Muscle layer of duodenum (tissue), 2 donors: ENCODE data around the gene AP5S1.

Experiments used
- H3K27ac ChIP-seq: one replicate; pipeline ENCODE4 v1.7.0; 2013; ENCODE audit warnings: mild to moderate bottlenecking, low read length
- H3K27me3 ChIP-seq: one replicate; pipeline ENCODE4 v1.7.0; 2013; ENCODE audit warnings: low read depth, mild to moderate bottlenecking, control low read depth, low read length
- H3K36me3 ChIP-seq, 2 donors: one replicate each; pipeline ENCODE4 v1.7.0; 2013; ENCODE audit warnings: low read length in 2 of 2, control low read depth in 1 of 2, mild to moderate bottlenecking in 1 of 2; ENCODE audit not compliant: insufficient read depth in 2 of 2, control insufficient read depth in 1 of 2
- H3K4me1 ChIP-seq, 2 donors: one replicate each; pipeline ENCODE4 v1.7.0; 2013; ENCODE audit warnings: low read length in 2 of 2, mild to moderate bottlenecking in 2 of 2, control low read depth in 1 of 2, moderate library complexity in 1 of 2; ENCODE audit not compliant: insufficient read depth in 2 of 2, control insufficient read depth in 1 of 2
- H3K4me3 ChIP-seq, 2 donors: one replicate each; pipeline ENCODE4 v1.7.0; 2013; ENCODE audit warnings: low read length in 2 of 2, low read depth in 1 of 2, mild to moderate bottlenecking in 1 of 2
- H3K9me3 ChIP-seq, 2 donors: one replicate each; pipeline ENCODE4 v1.7.0; 2013; ENCODE audit warnings: low read length in 2 of 2, control low read depth in 1 of 2, mild to moderate bottlenecking in 1 of 2; ENCODE audit not compliant: control insufficient read depth in 1 of 2
- donor health status: healthy.

Gene AP5S1

DNA sequence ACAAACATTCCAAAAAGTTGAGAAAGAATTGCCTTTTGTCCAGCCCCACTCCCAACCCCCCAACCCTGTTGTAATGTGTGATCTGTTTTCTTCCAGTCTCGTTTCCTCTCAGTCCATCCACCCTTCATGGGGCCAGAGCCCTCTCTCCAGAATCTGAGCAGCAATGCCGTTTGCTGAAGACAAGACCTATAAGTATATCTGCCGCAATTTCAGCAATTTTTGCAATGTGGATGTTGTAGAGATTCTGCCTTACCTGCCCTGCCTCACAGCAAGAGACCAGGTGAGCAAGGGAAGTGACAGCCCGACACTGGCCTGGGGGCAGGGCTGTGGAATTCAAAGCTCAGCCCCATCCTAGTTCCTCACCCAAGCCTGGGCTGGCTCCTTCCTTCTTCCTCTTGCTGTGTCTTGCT is 34.1 kb downstream of the AP5S1 start:
- Histone ChIP-seq H3K27ac (no peak overlapping the region), H3K27me3 (no peaks in the 10 kb centered on the region), H3K36me3 (peaks cover 14 to 29% of the 10 kb centered on the region in 2 donors), H3K4me3 (no peak overlapping the region), H3K4me1 (no peaks in the 10 kb centered on the region), H3K9me3 (no peaks in the 10 kb centered on the region)

DNA sequence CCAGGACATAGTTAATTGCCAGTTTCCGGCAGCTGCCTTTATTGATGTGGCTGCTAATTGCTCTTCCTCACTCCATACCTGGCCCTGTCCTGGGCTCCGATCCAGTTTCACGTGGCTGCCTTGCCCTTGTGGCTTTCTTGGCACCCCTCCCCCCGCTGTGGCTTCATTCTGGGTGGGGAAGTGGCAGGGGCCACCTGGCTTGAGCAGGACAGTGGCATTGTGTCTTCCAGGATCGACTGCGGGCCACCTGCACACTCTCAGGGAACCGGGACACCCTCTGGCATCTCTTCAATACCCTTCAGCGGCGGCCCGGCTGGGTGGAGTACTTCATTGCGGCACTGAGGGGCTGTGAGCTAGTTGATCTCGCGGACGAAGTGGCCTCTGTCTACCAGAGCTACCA is 37.1 kb downstream of the AP5S1 start:
- no peaks in the 10 kb centered on the region for H3K27me3 ChIP-seq
- no peaks in the 10 kb centered on the region for H3K4me1 ChIP-seq
- peaks cover 22 to 52% of the 10 kb centered on the region in 2 donors for H3K36me3 ChIP-seq
- no peak overlapping the region for H3K4me3 ChIP-seq
- no peak overlapping the region for H3K27ac ChIP-seq
- H3K9me3 ChIP-seq: no peaks in the 10 kb centered on the region

DNA sequence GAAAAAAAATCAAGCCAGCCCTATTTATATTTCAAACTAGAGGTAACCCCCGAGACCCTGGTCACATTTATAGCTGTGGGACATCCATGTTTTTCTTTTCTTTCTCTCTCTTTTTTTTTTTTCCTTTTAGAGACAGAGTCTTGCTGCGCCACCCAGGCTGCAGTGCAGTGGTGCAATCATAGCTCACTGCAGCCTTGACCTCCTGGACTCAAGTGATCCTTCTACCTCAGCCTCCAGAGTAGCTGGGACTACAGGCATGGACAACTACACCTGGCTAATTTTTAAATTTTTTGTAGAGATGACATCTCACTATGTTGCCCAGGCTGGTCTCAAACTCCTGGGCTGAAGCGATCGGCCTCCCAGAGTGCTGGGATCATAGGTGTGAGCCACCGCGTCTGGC is 38.3 kb downstream of the AP5S1 start:
- H3K4me1 ChIP-seq: no peaks in the 10 kb centered on the region
- H3K27me3 ChIP-seq: no peaks in the 10 kb centered on the region
- H3K9me3 ChIP-seq: no peaks in the 10 kb centered on the region
- peaks cover 35 to 65% of the 10 kb centered on the region in 2 donors for H3K36me3 ChIP-seq
- H3K4me3 ChIP-seq: no peak overlapping the region
- no peak overlapping the region for H3K27ac ChIP-seq

DNA sequence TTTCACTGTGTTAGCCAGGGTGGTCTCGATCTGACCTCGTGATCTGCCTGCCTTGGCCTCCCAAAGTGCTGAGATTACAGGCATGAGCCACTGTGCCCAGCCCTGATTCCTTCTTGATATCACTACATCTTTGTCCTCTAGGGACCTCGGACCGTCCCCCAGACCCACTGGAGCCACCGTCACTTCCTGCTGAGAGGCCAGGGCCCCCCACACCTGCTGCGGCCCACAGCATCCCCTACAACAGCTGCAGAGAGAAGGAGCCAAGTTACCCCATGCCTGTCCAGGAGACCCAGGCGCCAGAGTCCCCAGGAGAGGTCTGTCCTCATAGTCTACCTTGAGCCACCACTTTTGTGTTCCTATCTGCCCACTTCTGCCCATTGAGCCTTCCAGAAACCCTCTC is 40.8 kb downstream of the AP5S1 start:
- H3K36me3 ChIP-seq: peaks cover 48 to 85% of the 10 kb centered on the region in 2 donors
- H3K27ac ChIP-seq: no peak overlapping the region
- no peaks in the 10 kb centered on the region for H3K27me3 ChIP-seq
- H3K4me1 ChIP-seq: no peaks in the 10 kb centered on the region
- H3K9me3 ChIP-seq: no peaks in the 10 kb centered on the region
- no peak overlapping the region for H3K4me3 ChIP-seq

DNA sequence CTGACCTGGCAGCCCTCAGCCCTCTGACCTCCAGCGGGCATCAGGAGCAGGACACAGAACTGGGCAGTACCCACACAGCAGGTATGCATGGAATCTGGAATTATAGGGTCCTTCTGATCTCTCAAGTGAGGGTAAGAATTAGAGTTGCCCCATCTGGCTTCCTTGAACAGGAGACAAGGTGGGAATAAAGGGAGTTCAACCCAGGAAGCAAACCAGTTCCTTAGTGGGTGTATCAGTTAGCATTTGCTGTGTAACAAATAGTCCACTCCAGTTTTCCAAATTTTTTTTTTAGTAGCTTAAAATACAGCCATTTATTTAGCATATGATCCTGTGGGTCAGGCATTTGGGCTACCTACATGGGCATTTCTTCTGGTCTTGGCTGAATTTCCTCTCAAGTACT is 42.0 kb downstream of the AP5S1 start:
- Histone ChIP-seq H3K27me3 (no peaks in the 10 kb centered on the region), H3K27ac (no peak overlapping the region), H3K4me3 (no peak overlapping the region), H3K36me3 (peaks cover 50 to 91% of the 10 kb centered on the region in 2 donors), H3K9me3 (no peaks in the 10 kb centered on the region), H3K4me1 (no peaks in the 10 kb centered on the region)

DNA sequence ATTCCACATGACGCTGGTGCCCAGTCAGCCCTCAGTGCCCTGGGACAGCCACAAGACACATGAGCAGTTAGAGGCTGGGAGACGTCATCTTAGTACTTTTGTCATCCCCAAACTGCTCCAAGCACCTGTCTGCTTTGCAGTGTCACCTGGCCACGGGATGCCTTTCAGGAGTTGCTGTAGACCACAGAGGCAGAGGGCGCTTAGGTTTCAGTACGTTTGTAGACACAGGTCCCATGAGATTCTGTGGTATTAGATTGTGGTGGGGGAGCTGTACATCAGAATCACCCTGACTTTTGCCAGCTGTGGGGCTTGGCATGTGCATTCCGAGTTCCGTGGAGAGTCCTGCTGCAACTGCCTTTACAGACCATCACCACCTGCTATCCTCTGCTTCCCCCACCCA is 43.0 kb downstream of the AP5S1 start:
- no peaks in the 10 kb centered on the region for H3K27me3 ChIP-seq
- peaks cover 43 to 89% of the 10 kb centered on the region in 2 donors for H3K36me3 ChIP-seq
- H3K27ac ChIP-seq: no peak overlapping the region
- no peaks in the 10 kb centered on the region for H3K9me3 ChIP-seq
- no peaks in the 10 kb centered on the region for H3K4me1 ChIP-seq
- no peak overlapping the region for H3K4me3 ChIP-seq

DNA sequence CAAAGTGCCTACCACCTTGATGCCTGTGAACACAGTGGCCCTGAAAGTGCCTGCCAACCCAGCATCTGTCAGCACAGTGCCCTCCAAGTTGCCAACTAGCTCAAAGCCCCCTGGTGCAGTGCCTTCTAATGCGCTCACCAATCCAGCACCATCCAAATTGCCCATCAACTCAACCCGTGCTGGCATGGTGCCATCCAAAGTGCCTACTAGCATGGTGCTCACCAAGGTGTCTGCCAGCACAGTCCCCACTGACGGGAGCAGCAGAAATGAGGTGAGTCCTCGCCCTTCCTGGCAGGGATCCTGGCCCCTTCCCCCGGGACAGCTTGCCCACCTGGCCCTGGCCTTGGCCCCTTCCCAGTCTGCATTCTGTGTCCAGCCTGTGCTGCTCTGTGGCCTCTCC is 44.2 kb downstream of the AP5S1 start:
- Histone ChIP-seq H3K4me1 (no peaks in the 10 kb centered on the region), H3K36me3 (peaks cover 43 to 80% of the 10 kb centered on the region in 2 donors), H3K27ac (no peak overlapping the region), H3K4me3 (no peak overlapping the region), H3K9me3 (no peaks in the 10 kb centered on the region), H3K27me3 (no peaks in the 10 kb centered on the region)

DNA sequence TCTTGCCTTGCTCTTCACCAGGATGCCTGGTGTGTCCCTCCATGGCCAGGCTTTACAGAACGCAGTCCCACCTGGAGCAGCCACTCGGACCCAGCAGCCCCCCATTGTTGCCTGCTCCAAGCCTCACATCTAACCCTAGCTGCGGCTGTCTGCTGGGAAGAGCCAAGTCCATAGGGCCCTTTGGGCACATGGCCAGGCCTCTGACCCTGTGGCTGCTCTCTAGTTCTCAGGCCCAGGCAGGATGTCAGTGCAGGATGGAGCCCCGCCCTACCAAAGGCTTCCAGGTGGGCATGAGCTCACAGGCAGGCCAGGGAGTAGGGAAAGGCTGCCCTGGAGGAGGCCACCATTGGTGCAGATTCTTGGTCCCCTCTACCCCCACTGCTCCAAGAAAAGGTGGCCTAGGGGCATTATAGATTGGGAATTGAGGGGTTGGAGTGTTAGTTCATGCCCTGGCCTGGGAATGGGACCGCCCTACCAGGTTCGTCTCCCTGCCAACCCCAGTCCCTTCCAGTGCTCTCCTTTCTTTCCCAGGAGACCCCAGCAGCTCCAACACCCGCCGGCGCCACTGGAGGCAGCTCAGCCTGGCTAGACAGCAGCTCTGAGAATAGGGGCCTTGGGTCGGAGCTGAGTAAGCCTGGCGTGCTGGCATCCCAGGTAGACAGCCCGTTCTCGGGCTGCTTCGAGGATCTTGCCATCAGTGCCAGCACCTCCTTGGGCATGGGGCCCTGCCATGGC is 45.0 kb downstream of the AP5S1 start:
- Histone ChIP-seq H3K4me3 (no peak overlapping the region), H3K4me1 (no peaks in the 10 kb centered on the region)

DNA sequence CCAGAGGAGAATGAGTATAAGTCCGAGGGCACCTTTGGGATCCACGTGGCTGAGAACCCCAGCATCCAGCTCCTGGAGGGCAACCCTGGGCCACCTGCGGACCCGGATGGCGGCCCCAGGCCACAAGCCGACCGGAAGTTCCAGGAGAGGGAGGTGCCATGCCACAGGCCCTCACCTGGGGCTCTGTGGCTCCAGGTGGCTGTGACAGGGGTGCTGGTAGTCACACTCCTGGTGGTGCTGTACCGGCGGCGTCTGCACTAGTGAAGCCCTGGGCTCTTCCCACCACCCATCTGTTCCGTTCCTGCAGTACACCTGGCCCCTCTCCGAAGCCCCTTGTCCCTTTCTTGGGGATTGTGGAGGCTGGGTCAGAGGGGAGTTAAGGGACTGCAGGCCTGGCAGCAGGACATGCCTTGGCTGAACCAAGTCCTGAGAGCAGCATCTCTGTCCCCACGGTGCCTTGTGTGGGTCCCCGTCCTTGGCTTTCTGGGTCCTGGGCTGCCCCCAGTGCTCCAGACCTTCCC is 45.6 kb downstream of the AP5S1 start:
- Histone ChIP-seq H3K4me1 (no peaks in the 10 kb centered on the region), H3K27ac (no peak overlapping the region), H3K36me3 (peaks cover 43 to 72% of the 10 kb centered on the region in 2 donors), H3K9me3 (no peaks in the 10 kb centered on the region), H3K27me3 (no peaks in the 10 kb centered on the region), H3K4me3 (no peak overlapping the region)

More for the DNA sequence above, 45.0 kb downstream of the AP5S1 start:
- Histone ChIP-seq H3K27me3 (no peaks in the 10 kb centered on the region), H3K9me3 (no peaks in the 10 kb centered on the region), H3K36me3 (peaks cover 43 to 72% of the 10 kb centered on the region in 2 donors), H3K27ac (no peak overlapping the region)

DNA sequence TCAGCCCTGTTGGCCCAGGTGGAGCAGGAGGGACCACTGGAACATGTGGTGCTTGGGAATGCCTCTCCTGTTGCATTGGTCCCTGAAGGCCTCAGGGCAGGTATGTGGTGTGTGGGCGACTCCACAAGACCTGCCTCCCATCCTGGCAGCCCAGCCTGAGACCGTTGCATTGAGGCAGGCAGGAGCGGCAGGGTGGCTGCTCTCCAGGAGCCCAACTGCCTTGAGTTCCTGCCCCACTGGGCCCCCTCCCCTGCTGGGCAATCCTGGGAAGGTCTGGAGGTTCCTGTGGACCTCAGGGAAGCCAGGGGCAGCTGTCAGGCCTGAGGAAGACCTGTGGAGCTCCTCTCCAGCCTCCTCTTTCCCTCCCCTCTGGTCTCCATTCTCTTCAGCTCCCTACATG is 46.1 kb downstream of the AP5S1 start:
- no peaks in the 10 kb centered on the region for H3K4me1 ChIP-seq
- no peaks in the 10 kb centered on the region for H3K27me3 ChIP-seq
- peaks cover 42 to 66% of the 10 kb centered on the region in 2 donors for H3K36me3 ChIP-seq
- H3K27ac ChIP-seq: no peak overlapping the region
- no peaks in the 10 kb centered on the region for H3K9me3 ChIP-seq
- H3K4me3 ChIP-seq: no peak overlapping the region

DNA sequence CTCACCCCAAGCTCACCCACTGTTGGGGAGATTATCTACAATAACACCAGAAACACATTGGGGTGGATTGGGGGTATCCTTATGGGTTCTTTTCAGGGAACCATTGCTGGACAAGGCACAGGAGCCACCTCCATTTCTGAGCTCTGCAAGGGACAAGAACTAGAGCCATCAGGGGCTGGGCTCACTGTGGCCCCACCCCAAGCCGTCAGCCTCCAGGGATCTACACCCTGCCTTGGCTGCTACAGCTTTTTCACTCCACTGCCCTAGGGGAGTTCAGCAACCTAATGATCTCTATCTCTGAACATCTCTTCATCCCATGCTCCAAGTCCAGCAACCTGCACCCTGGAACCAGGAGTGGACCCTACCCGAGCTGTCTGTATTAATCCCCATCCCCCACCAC is 47.5 kb downstream of the AP5S1 start:
- Histone ChIP-seq H3K27me3 (no peaks in the 10 kb centered on the region), H3K4me3 (no peak overlapping the region), H3K9me3 (no peaks in the 10 kb centered on the region), H3K27ac (no peak overlapping the region), H3K4me1 (no peaks in the 10 kb centered on the region), H3K36me3 (peaks cover 35 to 53% of the 10 kb centered on the region in 2 donors)
